Hematopoietic multipotent progenitor cell treated with erythropoietin and hydrocortisone succinate and interleukin-3 and kit ligand, for 15 days (in vitro differentiated cells): Measurements from ENCODE around the gene BHLHA15.
"Not testable (repeated sequence)": the region's sequence is repeated elsewhere in the genome, so short reads cannot be mapped to it uniquely, and the experiment has no call there.

ENCODE experiments used
- DNase-seq: peaks from one replicate; pipeline ENCODE4 v3.0.0-alpha.2; 2015; ENCODE audit warnings: low spot score

Gene BHLHA15

DNA sequence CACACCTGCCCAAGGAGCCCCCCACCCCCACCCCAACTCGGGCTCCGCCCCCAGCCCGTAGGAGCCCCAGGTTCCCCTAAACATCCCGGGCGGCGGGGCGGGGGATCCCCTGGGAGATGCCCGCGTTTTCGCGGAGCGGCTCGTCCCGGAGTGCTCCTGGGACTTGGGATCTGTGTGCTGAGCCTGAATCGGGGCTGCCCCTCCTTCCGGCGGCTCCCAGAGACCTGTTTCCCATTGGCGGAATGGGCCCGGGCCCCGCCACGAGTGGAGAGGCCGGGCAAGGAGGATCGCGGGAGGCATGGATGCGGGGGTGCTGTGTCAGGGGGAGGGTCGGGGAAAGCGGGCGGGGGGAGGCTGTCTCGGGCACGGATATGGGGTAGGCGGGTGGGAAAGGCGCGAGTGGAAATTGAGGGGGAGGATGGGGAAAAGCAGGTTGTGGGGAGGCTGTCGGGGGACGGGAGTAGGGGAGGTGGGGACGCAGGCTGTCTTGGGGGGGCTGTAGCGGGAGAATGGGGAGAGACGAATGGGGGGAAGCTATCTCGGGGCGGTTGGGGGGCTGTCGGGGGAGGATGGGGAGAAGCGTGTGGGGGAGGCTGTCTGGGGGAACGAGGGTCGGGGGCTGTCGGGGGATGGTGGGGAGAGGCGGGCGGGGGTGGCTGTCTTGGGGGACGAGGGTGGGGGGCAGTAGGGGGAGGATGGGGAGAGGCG lies 572 bp upstream of the BHLHA15 start:
- DNase-seq: no peak

DNA sequence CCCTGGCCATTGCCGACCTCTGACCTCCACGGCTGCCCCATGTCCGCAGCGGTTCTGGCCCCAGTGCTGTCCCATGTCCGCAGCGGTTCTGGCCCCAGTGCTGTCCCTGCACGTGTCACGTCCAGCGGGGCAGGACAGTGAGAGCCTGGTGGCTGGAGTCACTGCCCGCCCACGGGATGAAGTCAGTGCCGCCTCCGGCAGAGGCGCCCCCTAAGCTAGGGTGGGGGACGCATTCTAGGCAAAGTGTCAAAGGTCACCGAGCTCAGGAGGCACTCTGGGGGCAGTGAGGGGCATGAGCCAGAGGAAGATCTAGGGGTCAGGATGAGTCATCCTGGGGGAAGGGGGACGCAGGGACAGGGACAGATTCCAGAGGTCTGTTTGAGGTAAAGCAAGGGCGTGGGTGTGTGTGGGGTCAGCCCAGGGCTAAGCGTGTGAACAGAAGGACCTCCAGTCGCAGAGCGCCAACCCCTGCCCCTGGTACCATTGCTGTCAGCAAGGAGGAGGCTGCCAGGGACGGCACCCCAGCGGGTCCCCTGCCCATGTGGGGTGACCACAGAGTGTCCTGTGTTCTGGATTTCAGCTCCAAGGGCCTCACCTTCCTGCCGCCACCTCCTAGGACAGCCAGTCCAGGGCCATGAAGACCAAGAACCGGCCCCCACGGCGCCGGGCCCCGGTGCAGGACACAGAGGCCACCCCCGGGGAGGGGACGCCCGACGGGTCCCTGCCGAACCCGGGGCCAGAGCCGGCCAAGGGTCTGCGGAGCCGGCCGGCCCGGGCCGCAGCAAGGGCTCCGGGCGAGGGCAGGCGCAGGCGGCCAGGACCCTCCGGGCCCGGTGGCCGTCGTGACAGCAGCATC lies 665 bp downstream of the BHLHA15 start:
- DNase-seq: no peak

DNA sequence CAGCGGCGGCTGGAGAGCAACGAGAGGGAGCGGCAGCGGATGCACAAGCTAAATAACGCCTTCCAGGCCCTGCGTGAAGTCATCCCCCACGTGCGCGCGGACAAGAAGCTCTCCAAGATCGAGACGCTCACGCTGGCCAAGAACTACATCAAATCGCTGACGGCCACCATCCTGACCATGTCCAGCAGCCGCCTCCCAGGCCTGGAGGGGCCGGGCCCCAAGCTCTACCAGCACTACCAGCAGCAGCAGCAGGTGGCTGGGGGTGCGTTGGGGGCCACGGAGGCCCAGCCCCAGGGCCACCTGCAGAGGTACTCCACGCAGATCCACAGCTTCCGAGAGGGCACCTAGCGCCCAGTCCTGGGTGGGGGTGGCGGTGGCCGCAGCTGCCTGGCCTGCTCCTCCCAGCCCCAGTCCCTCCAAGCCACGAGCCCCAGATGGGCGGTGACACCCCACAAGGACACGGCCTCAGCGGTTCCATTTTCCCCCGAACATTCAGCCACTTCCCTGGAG lies 1.3 kb downstream of the BHLHA15 start:
- DNase-seq: no peak

DNA sequence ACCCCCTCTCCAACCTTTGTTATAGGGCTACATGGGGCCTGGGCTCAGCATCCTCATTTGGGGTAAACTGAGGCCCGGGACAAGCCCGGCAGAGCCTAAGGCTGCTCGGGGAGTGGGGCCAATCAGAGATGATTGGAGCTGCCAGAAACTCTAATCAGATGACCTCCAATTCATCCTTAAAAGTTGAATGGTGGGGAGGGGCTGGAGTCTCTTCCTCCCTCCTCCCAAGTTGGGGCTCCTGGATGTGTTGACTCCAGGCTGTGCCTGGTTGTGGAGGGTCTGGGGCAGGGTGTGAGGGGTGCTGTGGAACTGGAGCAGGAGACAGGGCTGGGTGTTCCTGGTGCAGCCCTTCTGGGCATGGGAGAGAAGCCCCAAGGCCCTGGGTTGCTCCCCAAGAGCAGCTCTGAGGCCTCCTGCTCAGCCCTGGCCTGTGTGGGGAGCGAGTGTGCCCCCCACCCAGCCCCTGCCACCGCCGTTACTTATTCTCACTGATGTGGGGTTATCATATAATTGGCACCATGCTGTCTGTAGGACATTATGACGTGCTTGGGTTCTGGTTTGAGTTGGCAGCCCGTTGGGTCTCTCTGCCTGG lies 2.2 kb downstream of the BHLHA15 start:
- no peak for DNase-seq

DNA sequence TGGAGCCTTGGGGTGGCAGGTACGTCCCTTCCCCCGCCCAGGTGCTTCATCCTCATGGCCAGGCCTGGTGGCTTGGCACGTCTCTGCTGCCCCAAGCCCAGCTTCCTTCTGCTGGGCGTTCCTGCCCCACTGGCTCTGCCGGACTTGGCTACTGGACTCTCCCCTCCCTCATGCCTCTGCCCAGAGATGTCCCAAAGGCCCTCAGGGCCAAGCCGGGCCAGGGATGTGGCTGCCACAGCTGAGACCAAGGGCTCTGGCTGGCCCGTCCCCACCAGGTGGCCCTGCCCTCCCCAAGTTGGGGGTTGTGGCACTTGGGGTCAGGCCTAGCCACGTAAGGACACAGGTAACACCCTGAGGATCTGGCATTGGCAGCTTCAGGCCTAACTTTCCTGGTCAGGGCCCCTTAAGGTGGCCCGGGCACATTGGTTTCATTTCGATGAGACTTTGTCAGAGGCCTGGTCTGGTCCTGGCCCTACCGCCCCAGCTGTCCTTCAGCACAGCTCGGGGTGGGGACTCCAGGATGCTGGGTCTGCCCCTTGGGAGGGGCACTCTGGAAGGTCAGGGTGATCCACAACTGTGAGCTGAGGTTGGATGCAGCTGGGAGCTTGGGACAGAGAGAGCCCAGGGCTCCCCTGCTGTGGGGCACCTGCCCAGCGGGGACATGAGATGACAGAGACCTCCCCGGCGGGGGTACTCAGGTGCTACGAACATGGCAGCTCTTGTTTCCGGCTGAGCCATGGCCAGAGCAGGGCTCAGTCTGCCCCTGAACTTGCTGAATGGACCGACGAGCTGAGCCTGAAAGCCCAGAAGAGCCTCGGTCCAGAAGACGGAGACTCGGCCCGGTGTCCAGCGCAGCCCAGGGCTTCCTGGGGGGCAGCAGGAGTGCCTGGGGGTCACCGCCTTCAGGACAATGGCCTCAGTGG lies 2.9 kb downstream of the BHLHA15 start:
- no peak for DNase-seq

DNA sequence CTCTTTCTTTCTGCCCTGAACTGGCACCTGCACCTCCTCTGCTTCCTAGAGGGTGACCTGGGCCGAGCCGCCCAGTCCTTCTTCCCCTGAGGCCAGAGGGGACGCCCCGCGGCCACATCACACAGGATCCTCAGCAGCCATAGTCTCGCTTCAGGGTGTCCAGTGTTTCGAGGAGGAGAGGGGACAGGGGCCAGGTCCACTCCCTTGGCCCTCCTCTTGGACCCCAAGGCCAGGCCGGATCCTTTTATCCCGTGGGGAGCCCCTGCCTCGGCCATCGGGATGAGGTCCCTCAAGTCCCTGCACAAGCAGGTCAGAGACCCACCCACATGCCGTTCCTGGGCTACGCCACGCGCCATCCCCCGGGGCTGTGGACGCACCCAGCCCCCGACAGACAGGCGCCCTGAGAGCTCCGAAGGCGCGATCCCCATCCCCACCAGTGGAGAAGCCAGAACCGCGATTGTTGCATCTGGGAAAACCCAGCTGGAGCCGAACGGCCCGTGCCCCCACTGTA lies 3.6 kb downstream of the BHLHA15 start:
- no peak for DNase-seq

DNA sequence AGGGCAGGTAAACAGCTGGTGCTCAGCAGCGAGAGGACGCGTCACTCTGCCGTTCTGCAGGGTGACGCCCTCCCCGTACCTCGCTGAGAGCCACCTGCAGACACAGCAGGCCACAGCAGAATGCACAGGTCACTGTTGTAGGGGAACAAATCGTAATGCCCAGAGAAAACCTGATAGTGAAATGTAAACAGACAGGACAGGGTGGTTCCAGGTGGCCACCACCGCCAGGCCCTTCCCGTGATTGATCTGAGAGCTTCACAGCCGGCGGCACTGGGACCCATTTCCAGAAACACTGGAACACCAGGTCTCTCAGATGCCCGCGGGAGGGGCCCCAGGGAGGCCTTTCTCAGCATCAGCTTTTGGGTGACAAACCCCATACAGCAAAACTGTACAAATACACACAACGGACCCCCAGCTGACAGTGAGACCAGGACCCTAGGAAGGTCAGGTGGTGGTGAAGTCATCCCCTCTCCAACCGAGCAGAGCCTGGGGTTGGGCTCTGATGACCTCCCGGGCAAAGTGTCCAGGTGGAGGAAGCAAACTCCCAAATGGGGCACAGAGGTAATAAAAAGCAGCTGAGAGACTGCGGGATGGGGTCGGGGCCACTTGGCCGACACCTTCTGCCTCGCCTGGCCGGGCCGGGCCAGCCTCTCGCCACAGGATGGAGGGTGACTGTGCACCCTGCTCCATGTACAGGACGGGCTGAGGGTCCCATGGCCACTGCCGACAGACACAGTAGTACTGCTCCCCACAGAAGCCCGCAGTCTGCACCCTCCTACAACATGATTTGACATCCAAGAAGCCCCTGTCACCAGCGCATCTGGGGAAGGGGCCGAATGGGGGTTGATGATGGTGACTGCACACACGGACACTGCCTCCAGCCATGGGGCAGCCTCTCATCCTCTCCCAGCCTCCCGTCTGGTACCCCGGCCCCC lies 4.6 kb downstream of the BHLHA15 start:
- DNase-seq: no peak

DNA sequence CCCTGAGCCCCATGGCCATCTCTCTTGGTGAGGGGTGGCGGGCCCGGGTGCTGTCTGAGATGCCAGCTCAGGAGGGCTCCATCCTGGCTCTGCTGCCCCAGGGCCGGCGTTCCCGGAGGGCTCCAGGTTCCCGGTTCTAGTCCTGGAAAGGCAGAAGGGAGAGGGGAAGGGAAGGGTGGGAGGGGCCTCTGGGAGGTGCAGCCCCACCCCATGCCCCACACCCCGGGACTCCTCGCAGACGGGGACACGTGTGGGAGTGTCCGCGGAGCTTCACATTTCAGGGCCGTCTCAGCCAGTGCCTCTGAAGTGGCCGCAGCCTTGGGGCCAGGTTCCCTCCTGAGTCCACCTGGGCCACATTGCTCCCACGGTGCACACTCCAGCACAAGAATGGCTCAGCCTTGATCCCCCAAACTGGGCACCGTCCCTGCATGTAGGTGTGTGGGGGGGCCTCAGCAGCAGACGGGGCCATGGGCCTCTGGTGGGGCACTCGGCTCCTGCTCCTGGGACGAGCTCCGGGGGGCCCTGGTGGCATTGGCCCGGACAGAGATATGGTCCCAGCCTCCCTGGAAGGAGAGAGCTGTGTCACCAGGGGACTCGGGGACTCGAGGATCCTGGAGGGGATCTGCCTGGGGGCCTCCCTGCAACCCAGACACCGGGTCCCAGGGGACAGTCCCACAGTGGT lies 5.8 kb downstream of the BHLHA15 start:
- no peak for DNase-seq

DNA sequence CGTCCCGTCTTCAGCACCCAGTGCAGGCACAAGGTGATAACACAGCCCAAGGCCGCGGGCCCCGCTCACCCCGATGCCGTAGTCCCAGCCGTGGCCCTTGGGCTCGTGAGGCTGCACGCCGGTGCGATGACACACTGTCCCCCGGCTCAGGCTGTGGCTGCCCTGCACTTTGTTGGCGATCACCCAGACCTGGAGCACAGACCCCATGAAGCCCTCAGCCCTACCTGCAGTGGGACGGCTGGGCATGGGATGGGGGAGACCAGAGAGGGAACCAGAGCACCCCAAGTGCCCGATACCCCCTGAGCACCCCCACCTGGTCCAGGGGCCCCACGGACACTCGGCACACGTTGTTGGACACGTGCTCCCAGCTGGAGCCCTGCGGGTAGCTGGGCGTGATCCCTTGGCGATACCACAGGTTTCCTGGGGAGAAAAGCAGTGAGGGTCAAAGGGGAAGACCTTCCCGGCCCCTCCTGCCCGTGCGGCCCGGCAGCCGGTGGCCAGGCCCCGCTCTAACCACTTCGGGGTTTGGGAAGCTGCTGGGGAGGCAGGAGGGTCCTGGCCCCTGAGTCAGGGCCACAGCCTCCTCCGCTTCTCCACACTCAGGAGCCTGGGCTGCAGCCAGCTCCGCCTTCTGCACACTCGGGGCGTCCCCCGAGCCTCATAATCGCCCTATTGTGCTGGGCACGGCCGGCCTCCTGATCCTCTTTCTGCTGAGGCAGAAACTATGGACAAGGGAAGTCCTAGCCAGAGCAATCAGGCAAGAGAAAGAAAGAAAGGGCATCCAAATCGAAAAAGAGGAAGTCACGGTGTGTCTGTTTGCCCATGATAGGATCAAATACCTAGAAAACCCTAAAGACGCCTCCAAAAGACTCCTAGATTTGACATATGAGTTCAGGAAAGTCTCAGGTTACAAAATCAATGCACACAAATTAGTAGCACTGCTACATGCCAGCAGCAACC lies 6.7 kb downstream of the BHLHA15 start:
- DNase-seq: no peak

DNA sequence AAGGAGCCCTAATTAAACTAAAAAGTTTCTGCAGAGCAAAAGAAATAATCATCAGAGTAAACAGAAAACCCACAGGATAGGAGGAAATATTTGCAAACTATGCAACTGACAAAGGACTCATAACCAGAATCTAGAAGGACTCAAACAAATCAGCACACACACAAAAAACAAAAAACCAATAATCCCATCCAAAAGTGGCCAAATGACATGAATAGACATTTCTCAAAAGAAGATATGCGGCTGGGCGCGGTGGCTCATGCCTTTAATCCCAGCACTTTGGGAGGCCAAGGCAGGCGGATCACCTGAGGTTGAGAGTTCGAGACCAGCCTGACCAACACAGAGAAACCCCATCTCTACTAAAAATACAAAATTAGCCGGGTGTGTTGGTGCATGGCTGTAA lies 8.1 kb downstream of the BHLHA15 start:
- DNase-seq: not testable (repeated sequence)

DNA sequence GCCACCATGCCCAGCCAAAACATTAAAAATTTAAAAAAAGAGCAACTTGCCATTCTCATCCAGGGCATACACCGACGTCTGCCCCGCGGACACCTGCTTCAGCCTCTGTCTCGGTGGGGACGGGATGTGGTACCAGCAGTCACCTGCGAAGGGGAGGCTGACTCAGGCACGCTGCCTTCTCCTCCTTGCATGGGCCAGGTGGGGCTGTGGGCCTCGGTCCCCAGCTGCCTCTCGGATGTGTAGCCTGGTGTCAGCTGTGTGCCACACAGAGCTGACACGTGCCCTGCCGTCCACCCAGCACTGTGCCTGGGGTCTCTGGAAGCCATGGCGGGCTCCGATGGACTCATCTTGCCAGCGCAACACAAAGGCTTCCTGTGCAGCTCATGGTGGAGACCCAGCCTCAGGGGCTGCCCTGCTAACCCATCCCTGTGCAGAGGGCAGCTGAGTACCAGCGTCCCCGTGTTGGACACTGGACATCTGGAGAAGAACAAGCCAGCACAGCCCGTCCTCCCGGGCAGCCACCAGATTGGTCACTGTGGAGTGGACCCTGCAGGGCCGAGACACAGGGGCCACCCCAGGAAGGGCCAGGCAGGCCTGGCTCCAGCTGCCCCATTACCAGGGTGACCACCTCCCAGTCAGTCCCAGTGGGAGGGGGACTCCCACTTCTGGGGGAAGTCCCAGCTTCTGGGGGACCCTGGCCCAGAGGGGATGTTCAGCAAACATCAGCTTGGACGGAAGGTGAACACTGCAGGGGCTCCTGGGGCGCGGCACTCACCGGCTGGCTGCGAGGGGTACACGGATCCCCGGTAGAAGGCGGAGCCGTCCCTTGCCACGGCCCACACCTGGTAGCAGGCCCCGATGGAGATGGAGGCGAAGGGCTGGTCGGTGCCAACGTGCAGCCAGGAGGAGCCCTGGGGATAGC lies 10.6 kb downstream of the BHLHA15 start:
- no peak for DNase-seq

DNA sequence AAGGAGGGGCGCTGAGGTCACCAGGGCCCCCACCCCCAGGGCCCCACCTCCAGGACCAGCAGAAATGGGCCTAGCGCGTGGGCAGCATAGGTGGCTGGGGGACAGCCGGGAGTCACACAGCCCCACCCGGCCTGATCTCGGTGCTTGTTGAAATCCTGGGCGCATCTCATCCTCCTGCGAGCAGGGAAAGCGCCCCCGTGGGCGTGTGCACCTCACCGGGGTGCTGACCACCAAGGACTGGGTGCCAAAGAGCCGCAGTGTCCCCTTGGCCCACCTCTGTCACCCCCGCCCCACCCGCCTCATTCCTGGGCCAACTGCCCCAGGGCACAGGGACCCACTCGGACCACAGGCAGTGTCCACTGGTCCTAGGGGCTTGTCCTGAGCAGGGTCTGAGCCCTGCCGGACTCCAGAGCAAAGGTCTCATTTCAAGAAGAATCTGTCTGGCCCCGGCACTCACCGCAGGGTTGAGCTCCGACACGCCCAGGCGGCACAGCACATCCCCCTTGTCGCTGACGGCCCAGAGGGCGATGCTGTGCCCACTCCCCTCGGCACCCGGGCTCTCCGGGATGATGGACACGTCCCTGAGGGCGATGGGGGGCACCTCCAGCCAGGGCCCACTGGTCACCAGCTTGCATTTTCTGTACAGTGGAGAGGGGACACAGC lies 11.4 kb downstream of the BHLHA15 start:
- DNase-seq: no peak

DNA sequence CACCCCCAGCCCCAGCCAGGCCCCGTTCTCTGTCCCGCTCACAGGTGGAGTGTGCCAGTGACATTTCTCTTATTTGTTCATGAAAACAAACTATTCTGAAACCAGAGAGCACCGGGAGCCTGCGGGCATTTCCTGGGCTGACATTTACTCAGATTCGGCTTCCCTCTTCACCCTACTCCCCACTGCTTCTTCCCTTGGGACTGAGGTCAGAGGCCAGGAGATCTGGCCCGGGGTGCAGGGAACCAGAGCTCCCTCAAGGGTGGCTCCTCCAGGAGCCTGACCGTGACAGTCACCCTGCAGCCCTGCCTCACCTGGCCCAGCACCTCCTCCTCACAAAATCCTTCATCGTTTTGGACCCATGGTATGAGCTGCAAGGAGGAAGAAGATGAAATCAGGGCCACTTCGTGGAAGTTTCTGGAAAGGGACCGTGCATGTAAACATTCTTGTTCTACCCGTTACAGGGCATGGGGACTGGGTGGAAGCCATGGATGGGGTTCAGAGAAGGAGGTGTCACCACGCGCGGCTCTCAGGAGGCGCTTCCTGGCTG lies 12.2 kb downstream of the BHLHA15 start:
- no peak for DNase-seq

DNA sequence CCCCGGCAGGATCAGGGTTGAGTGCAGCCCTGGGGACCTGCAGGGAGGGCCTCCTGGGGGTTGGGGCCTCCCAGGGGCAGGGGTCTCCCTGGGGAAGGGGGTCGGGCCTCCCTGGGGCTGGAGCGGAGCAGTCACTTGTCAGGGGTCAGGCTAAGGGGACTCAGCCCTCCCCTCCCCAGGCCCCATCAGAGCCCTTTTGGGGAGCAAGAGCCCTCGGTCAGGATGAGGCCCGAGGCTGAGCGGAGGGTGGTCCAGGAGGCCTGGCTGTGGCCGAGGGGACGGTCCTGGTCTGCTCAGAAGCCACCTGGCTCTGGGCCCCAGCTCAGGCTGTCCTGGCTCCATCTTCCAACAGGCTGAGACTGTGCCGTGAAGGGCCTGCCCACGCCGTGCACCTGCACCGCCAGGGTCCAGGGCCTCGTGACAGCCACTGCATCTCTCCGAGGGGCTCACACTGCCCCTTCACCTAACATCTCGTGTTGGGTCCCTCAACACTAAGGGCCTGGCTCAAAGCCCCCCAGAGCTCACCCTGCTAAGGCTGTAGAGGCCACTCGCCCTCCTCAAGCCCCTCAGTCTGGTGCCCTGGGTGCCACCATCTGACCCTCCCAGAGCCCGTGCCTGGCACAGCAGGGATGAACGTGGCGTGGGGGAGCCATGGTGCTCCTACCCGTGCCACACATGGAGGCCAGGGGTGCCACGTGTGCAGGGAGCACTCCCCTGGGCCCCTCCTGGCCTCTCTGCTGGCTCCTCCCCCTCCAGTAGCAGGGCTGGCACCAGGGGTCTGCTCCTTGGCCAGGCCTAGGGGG lies 12.9 kb downstream of the BHLHA15 start:
- no peak for DNase-seq

DNA sequence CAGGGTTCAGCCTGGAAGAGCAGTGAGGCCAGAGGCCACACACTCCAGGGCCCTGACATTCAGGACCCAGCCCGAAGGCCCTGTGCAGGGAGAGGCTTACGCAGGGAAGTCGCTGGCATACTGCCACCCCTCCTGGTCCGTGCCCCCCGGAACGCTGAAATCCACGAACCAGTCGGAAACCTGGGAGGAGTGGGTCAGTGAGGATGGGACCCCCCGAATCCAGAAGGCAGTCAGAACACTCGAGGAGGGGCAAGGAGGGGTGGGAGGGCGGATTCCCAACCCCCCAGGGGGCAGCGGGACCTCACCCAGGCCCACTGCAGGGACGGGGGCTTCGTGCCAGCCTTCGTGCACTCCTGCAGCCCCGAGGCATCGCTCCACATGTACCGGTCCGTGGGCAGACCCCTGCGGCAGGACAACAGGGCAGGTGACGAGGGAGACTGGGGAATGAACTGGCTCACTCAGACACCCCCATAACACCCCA lies 13.5 kb downstream of the BHLHA15 start:
- no peak for DNase-seq
